D721Med (cell line): ENCODE results near the gene SDC1.

ENCODE experiments used
- DNase-seq: peaks from one replicate; pipeline ENCODE4 v3.0.0; 2011; ENCODE audit warnings: low spot score; ENCODE audit not compliant: insufficient read length
- FAIRE-seq: peaks from 2 replicates; lab custom pipeline; 2011; peaks lifted over from hg19 to GRCh38; lab: Jason Lieb, UNC
- CTCF ChIP-seq: IDR thresholded peaks from 2 replicates; pipeline ENCODE4 v1.5.1; 2012; ENCODE audit warnings: mild to moderate bottlenecking, control low read depth; ENCODE audit not compliant: insufficient read depth; ENCODE audit errors: missing control alignments

Gene SDC1

GRCh38 chr2:20174410-20174809 is 50.5 kb downstream of the SDC1 start:
- no peak for TF ChIP-seq CTCF
- DNase-seq, result no peak
- FAIRE-seq, result no peak

GRCh38 chr2:20173496-20174402 is 51.2 kb downstream of the SDC1 start:
- no peak for FAIRE-seq
- no peak for TF ChIP-seq CTCF

GRCh38 chr2:20173064-20173463 is 51.9 kb downstream of the SDC1 start:
- FAIRE-seq, result no peak
- no peak for TF ChIP-seq CTCF
- no peak for DNase-seq

More at GRCh38 chr2:20173496-20174402, 51.2 kb downstream of the SDC1 start:
- no peak for DNase-seq

GRCh38 chr2:20172273-20173055 is 52.5 kb downstream of the SDC1 start:
- DNase-seq (no peak), FAIRE-seq (no peak)
- no peak for TF ChIP-seq CTCF

GRCh38 chr2:20171445-20171977 is 53.4 kb downstream of the SDC1 start:
- DNase-seq (no peak), FAIRE-seq (no peak)
- TF ChIP-seq CTCF, result no peak

GRCh38 chr2:20170704-20171250 is 54.2 kb downstream of the SDC1 start:
- DNase-seq (no peak), FAIRE-seq (no peak)
- no peak for TF ChIP-seq CTCF
